Fibroblast of the aortic adventitia (primary cell): ENCODE measurements around the gene RUNX1. TPM values are rescaled to one million over a fixed set of nuclear protein-coding genes. Genes with fewer than 3 reads are reported as not detected.
"Not testable (repeated sequence)": the region's sequence is repeated elsewhere in the genome, so short reads cannot be mapped to it uniquely, and the experiment has no call there.

Source experiments
- DNase-seq: peaks from one replicate; pipeline ENCODE4 v3.0.0-alpha.2; 2010; ENCODE audit warnings: low read depth
- H3K4me3 ChIP-seq: 2 replicates; pipeline ENCODE4 v1.5.1; 2011; ENCODE audit warnings: low read depth, mild to moderate bottlenecking, control low read depth, low read length, moderate library complexity
- CTCF ChIP-seq: IDR thresholded peaks from 2 replicates; pipeline ENCODE4 v1.5.1; 2011; ENCODE audit warnings: mild to moderate bottlenecking, low read length, control low read depth, inconsistent platforms; ENCODE audit not compliant: insufficient read depth
- total RNA-seq: library from RNA; depleted of rRNA; stranded (reverse); fragments of >200 nt; gene quantifications from 2 replicates; pipeline ENCODE4 v1.2.3, GENCODE V29; 2012; ENCODE audit warnings: low replicate concordance

The RUNX1 gene
- total RNA-seq, 1 donor = 28.0 TPM

GRCh38 chr21:34952701-34953100 lies 96.4 kb downstream of the RUNX1 start:
- no peak for DNase-seq
- no peak for TF ChIP-seq CTCF
- H3K4me3 ChIP-seq = no peak overlapping the region

- DNase-seq = not testable (repeated sequence)
Measured at GRCh38 chr21:34951868-34952267, 97.2 kb downstream of the RUNX1 start.

GRCh38 chr21:34950980-34951379 lies 98.1 kb downstream of the RUNX1 start:
- H3K4me3 ChIP-seq = no peak overlapping the region
- DNase-seq = no peak
- no peak for TF ChIP-seq CTCF

More at GRCh38 chr21:34951868-34952267, 97.2 kb downstream of the RUNX1 start:
- H3K4me3 ChIP-seq = not testable (repeated sequence)

- no peak overlapping the region for H3K4me3 ChIP-seq
- no peak for TF ChIP-seq CTCF
- DNase-seq = no peak
Measured at GRCh38 chr21:34949499-34949898, 99.6 kb downstream of the RUNX1 start.

GRCh38 chr21:34949030-34949429 lies 100.1 kb downstream of the RUNX1 start:
- TF ChIP-seq CTCF = no peak
- no peak overlapping the region for H3K4me3 ChIP-seq
- no peak for DNase-seq

- TF ChIP-seq CTCF = no peak
Measured at GRCh38 chr21:34948157-34948556, 100.9 kb downstream of the RUNX1 start.

GRCh38 chr21:34946916-34947534 lies 102.1 kb downstream of the RUNX1 start:
- H3K4me3 ChIP-seq = no peak overlapping the region
- no peak for DNase-seq
- no peak for TF ChIP-seq CTCF

More at GRCh38 chr21:34948157-34948556, 100.9 kb downstream of the RUNX1 start:
- DNase-seq = no peak
- H3K4me3 ChIP-seq = no peak overlapping the region
